Hepatocyte (in vitro differentiated cells): ENCODE data around the gene SHMT2.

Source experiments
- EZH2 ChIP-seq: fragments of 200-600 bp; sonication (generic); IDR thresholded peaks from 2 replicates; pipeline ENCODE4 v1.6.1; 2016; ENCODE audit warnings: antibody characterized with exemption, mild to moderate bottlenecking, borderline replicate concordance
- EZH2phosphoT487 ChIP-seq: fragments of 200-600 bp; sonication (generic); IDR thresholded peaks from one replicate; pipeline ENCODE4 v1.6.1; 2018; ENCODE audit warnings: antibody characterized with exemption, mild to moderate bottlenecking, low read depth, moderate library complexity; ENCODE audit not compliant: unreplicated experiment, severe bottlenecking
- TF ChIP-seq, protein P1 (sequence below): fragments of 200-600 bp; sonication (generic); IDR thresholded peaks from 2 replicates; pipeline ENCODE4 v1.5.1; 2016; ENCODE audit warnings: antibody characterized with exemption, mild to moderate bottlenecking; ENCODE audit not compliant: poor library complexity

DNA sequence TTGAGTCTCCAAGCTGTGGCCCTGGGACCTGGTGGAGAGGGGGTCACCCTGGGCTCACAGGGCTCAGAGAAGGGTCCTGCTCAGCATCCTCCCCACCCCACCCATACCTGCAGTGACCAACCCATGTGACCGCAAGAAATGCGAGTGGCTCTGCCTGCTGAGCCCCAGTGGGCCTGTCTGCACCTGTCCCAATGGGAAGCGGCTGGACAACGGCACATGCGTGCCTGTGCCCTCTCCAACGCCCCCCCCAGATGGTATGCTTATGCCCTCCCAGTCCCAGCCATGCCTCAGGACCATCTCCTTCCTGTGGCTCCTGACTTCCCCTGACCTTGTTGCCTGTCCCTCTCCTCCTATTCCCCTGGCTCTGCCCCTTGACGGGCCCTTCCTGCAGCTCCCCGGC lies 19.6 kb upstream of the SHMT2 start:
- TF ChIP-seq, protein P1, sequence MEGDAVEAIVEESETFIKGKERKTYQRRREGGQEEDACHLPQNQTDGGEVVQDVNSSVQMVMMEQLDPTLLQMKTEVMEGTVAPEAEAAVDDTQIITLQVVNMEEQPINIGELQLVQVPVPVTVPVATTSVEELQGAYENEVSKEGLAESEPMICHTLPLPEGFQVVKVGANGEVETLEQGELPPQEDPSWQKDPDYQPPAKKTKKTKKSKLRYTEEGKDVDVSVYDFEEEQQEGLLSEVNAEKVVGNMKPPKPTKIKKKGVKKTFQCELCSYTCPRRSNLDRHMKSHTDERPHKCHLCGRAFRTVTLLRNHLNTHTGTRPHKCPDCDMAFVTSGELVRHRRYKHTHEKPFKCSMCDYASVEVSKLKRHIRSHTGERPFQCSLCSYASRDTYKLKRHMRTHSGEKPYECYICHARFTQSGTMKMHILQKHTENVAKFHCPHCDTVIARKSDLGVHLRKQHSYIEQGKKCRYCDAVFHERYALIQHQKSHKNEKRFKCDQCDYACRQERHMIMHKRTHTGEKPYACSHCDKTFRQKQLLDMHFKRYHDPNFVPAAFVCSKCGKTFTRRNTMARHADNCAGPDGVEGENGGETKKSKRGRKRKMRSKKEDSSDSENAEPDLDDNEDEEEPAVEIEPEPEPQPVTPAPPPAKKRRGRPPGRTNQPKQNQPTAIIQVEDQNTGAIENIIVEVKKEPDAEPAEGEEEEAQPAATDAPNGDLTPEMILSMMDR = no peak
- TF ChIP-seq EZH2phosphoT487 = no peak
- TF ChIP-seq EZH2 = no peak
